ENCODE data around the gene MVB12B.

DNA sequence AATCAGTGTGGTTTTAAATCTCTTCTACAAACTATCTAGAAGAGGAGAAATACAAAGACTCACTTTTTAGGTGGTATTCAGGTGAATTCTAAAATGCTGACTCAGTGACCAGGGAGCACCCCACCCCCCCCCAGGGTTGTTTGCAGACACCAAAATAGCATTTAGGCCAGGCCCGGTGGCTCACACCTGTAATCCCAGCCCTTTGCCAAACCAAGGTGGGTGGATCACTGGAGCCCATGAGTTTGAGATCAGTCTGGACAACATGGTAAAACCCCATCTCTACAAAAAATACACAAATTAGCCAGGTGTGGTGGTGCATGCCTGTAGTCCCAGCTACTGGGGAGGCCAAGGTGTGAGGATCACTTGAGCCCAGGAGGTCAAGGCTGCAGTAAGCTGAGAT, 168.1 kb downstream of the MVB12B start:
- TF ChIP-seq, protein P1, sequence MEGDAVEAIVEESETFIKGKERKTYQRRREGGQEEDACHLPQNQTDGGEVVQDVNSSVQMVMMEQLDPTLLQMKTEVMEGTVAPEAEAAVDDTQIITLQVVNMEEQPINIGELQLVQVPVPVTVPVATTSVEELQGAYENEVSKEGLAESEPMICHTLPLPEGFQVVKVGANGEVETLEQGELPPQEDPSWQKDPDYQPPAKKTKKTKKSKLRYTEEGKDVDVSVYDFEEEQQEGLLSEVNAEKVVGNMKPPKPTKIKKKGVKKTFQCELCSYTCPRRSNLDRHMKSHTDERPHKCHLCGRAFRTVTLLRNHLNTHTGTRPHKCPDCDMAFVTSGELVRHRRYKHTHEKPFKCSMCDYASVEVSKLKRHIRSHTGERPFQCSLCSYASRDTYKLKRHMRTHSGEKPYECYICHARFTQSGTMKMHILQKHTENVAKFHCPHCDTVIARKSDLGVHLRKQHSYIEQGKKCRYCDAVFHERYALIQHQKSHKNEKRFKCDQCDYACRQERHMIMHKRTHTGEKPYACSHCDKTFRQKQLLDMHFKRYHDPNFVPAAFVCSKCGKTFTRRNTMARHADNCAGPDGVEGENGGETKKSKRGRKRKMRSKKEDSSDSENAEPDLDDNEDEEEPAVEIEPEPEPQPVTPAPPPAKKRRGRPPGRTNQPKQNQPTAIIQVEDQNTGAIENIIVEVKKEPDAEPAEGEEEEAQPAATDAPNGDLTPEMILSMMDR (conservative IDR thresholded peaks at IDR 0.05; ENCODE audit: low read length) = no peak
- TF ChIP-seq EZH2phosphoT487 (IDR thresholded peaks at IDR 0.05; ENCODE audit: borderline replicate concordance) = no peak

Measured in Loucy (cell line).